DMS 273 (cell line): ENCODE data around the gene KIAA0513.
"Not testable (repeated sequence)": the region's sequence is repeated elsewhere in the genome, so short reads cannot be mapped to it uniquely, and the experiment has no call there.

Experiments used
- DNase-seq: peaks from one replicate; lab custom pipeline; 2025; ENCODE audit not compliant: unreplicated experiment; lab: John Stamatoyannopoulos, UW

KIAA0513 gene

GRCh38 chr16:85104821-85105391, 77.3 kb downstream of the KIAA0513 start:
- no peak for DNase-seq

GRCh38 chr16:85105475-85105874, 77.9 kb downstream of the KIAA0513 start:
- no peak for DNase-seq

GRCh38 chr16:85107083-85107482, 79.5 kb downstream of the KIAA0513 start:
- no peak for DNase-seq

GRCh38 chr16:85107532-85107931, 79.9 kb downstream of the KIAA0513 start:
- DNase-seq = no peak

- no peak for DNase-seq
Measured at GRCh38 chr16:85110105-85110504, 82.5 kb downstream of the KIAA0513 start.

- no peak for DNase-seq
Measured at GRCh38 chr16:85111184-85111583, 83.6 kb downstream of the KIAA0513 start.

GRCh38 chr16:85112364-85112763, 84.8 kb downstream of the KIAA0513 start, which contains the start of gene CIBAR2:
Gene CIBAR2, minus strand, starts transcription at chr16:85112472. Its CDS starts 120 bp downstream, at chr16:85112352.
- DNase-seq = peak; percentile 65

GRCh38 chr16:85113168-85113733, 85.7 kb downstream of the KIAA0513 start:
- DNase-seq = no peak

GRCh38 chr16:85113913-85114312, 86.3 kb downstream of the KIAA0513 start:
- no peak for DNase-seq

- peak; percentile 92 for DNase-seq
Measured at GRCh38 chr16:85114909-85115567, 87.4 kb downstream of the KIAA0513 start.

GRCh38 chr16:85117418-85117817, 89.8 kb downstream of the KIAA0513 start:
- no peak for DNase-seq

GRCh38 chr16:85120006-85120340, 92.4 kb downstream of the KIAA0513 start:
- no peak for DNase-seq

GRCh38 chr16:85123441-85123840, 95.8 kb downstream of the KIAA0513 start:
- not testable (repeated sequence) for DNase-seq

GRCh38 chr16:85123891-85124635, 96.5 kb downstream of the KIAA0513 start:
- no peak for DNase-seq

- DNase-seq = peak; percentile 76
Measured at GRCh38 chr16:85124636-85125346, 97.2 kb downstream of the KIAA0513 start.

- peak; percentile 51 for DNase-seq
Measured at GRCh38 chr16:85125570-85126393, 98.2 kb downstream of the KIAA0513 start.

- DNase-seq = peak; percentile 84
Measured at GRCh38 chr16:85126394-85126704, 98.8 kb downstream of the KIAA0513 start.

- peak; percentile 96 for DNase-seq
Measured at GRCh38 chr16:85126705-85127378, 99.2 kb downstream of the KIAA0513 start.

GRCh38 chr16:85127379-85127723, 99.8 kb downstream of the KIAA0513 start:
- no peak for DNase-seq
